ENCODE results near the gene SPIRE1. TPM values are rescaled to one million over a fixed set of nuclear protein-coding genes. Genes with fewer than 3 reads are reported as not detected.

Gene SPIRE1
- total and polyA plus RNA-seq, 12 donors = 8.4 to 65.3 (median 47.4) TPM

DNA sequence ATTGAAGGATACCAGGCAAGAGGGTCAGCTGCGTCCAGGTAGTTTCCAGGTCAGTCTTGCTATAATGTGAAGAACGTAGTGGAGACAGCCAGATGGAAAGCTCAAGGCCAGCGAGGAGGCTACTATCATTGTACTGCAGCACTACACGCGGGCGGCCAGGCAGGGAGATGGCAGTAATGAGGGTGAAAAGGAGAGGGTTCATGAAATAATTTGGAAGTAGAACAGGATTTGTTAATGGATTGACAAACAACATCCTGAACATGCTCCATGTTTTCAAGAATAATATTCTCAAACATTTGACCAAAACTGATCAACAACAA, 17.1 kb downstream of the SPIRE1 start:
- no peaks in the 10 kb centered on the region for H3K27me3 ChIP-seq
- H3K4me1 ChIP-seq = peaks cover 5 to 56% (median 22%) of the 10 kb centered on the region in 9 donors
- no peaks in the 10 kb centered on the region for H3K36me3 ChIP-seq
- WGBS, 2 donors = 68 to 75% methylated on average over 6 of the region's 6 CpGs
- H3K9me3 ChIP-seq = no peaks in the 10 kb centered on the region
- H3K4me3 ChIP-seq = no peak overlapping the region
- intact Hi-C loops (cut with DNase I) = no loop called here
- DNase-seq = no peak
- ATAC-seq = peak in 7 of 8 donors; percentile 9 to 43 (median 29)
- TF ChIP-seq, protein P1, sequence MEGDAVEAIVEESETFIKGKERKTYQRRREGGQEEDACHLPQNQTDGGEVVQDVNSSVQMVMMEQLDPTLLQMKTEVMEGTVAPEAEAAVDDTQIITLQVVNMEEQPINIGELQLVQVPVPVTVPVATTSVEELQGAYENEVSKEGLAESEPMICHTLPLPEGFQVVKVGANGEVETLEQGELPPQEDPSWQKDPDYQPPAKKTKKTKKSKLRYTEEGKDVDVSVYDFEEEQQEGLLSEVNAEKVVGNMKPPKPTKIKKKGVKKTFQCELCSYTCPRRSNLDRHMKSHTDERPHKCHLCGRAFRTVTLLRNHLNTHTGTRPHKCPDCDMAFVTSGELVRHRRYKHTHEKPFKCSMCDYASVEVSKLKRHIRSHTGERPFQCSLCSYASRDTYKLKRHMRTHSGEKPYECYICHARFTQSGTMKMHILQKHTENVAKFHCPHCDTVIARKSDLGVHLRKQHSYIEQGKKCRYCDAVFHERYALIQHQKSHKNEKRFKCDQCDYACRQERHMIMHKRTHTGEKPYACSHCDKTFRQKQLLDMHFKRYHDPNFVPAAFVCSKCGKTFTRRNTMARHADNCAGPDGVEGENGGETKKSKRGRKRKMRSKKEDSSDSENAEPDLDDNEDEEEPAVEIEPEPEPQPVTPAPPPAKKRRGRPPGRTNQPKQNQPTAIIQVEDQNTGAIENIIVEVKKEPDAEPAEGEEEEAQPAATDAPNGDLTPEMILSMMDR (IDR thresholded peaks at IDR 0.05) = peak in 1 of 9 donors; percentile 21
- H3K27ac ChIP-seq = peak overlapping the region in 7 of 10 donors; percentile 11 to 79 (median 64)

DNA sequence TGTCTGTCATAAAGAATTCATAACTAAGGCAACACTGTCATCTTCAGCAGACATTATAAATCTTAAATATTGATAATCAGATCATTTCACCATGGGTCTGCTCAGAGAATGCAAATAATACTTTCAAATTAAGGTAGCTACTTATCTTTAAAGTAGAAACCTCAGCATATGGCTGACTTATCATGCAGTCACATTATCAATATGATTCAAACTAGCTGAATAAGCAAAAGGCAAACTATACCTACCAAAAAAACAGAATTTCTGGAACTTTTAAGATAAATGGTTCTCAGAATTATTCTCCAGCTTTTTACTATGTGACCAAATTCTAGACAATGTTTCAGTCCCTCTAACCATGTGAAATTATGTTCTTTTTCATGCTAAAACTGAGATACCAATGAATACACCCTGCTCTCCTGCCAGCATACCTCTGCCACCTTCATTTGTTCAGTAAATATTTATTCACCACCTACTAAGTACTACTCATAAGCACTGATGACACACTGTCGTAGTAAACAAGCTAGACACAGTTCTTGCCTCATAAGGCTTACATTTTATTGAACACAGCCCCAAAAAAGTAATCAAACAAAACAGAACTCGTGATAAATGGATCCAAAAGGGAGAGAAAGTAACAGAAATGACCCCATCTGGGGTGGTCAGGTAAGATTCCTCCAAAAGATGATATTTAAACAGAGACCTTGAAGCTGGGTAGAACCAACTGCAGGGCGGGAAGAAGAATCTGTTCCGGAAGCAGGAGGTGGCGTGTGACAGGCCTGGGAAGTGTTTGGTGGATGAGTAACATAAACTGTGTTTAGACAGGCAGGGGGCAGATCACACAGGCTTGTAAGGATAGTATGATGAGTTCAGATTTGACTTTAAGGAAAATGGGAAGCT, 17.7 kb downstream of the SPIRE1 start:
- 57 to 68% methylated on average over 5 of the region's 5 CpGs for WGBS, 2 donors
- peak overlapping the region in 7 of 10 donors; percentile 11 to 79 (median 64) for H3K27ac ChIP-seq
- no peak overlapping the region for H3K4me3 ChIP-seq
- H3K36me3 ChIP-seq = no peaks in the 10 kb centered on the region
- TF ChIP-seq, protein P1 (IDR thresholded peaks at IDR 0.05) = peak in 3 of 9 donors; percentile 21 to 33 (median 32)
- intact Hi-C loops (cut with DNase I) = no loop called here
- H3K9me3 ChIP-seq = no peaks in the 10 kb centered on the region
- H3K27me3 ChIP-seq = no peaks in the 10 kb centered on the region
- peak in 1 of 2 donors; percentile 22 for DNase-seq
- peaks cover 3 to 50% (median 19%) of the 10 kb centered on the region in 9 donors for H3K4me1 ChIP-seq
- peak; percentile 56 to 90 (median 76) for ATAC-seq

DNA sequence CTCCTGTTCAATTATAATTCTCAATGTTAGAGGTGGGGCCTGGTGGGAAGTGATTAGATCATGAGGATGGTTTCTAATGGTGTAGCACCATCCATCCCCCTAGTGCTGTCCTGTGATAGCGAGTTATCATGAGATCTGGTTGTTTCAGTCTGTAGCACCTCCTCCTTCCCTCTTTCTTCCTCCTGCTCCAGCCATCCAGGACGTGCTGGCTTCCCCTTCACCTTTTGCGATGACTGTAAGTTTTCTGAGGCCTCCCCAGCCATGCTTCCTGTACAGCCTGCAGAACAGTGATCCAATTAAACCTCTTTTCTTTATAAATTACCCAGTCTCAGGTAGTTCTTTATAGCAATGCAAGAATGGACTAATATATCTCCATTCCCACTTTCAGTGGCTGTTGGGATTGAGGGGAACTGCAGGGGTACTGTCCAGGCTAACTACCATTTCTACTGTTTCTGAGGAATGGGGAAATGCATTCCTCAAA, 19.2 kb downstream of the SPIRE1 start:
- Histone ChIP-seq H3K36me3 (peaks cover 0 to 5% (median 0%) of the 10 kb centered on the region in 9 donors), H3K27ac (no peak overlapping the region), H3K4me1 (peaks cover 0 to 34% (median 14%) of the 10 kb centered on the region in 9 donors), H3K27me3 (no peaks in the 10 kb centered on the region), H3K9me3 (no peaks in the 10 kb centered on the region), H3K4me3 (no peak overlapping the region)
- TF ChIP-seq, protein P1 (IDR thresholded peaks at IDR 0.05) = no peak
- DNase-seq (no peak), ATAC-seq (peak in 1 of 8 donors; percentile 12)
- intact Hi-C loops (cut with DNase I) = no loop called here
- WGBS, 2 donors = 81 to 91% methylated on average over 3 of the region's 3 CpGs

DNA sequence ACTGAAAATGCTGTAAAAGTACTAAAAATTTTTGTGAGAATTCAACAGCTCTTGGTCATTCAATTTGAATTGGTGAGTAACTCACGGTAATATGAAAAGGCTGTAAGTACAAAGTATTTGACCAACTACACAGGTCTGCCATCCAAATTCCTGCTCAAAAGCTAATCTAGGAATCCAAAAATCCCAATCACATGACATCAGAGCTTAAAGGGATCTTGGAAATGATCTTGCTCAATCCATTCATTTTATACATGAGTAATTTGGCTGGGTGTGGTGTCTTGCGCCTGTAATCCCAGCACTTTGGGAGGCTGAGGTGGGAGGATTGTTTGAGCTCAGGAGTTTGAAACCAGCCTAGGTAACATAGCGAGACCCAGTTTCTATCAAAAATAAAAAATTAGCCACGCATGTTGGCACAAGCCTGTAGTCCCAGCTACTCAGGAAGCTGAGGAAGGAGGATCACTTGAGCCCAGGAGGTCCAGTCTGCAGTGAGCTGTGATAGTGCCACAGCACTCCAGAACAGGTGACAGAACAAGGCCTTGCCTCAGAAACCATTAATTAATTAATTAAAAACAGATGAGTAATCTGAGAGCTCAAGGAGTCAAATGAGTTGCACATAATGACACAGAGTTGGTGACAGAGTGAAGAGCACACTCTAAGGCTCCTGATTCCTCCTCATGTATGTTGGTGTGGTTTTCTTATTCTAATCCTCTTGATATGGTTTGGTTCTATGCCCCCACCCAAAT, 19.8 kb downstream of the SPIRE1 start:
- no peaks in the 10 kb centered on the region for H3K27me3 ChIP-seq
- peaks cover 0 to 7% (median 0%) of the 10 kb centered on the region in 9 donors for H3K36me3 ChIP-seq
- no peak overlapping the region for H3K4me3 ChIP-seq
- ATAC-seq (peak in 1 of 8 donors; percentile 12), DNase-seq (no peak)
- H3K27ac ChIP-seq = no peak overlapping the region
- peaks cover 0 to 32% (median 14%) of the 10 kb centered on the region in 9 donors for H3K4me1 ChIP-seq
- WGBS, 2 donors = 96 to 99% methylated on average over 4 of the region's 4 CpGs
- TF ChIP-seq, protein P1 (IDR thresholded peaks at IDR 0.05) = no peak
- intact Hi-C loops (cut with DNase I) = no loop called here
- H3K9me3 ChIP-seq = no peaks in the 10 kb centered on the region
